HepG2 (cell line): ENCODE measurements around the gene PDK1. TPM values are rescaled to one million over a fixed set of nuclear protein-coding genes. Genes with fewer than 3 reads are reported as not detected.

Source experiments
- ARID2 ChIP-seq: sonication (generic); formaldehyde crosslinking; IDR thresholded peaks from 2 replicates; pipeline ENCODE4 v1.8.1; 2022; ENCODE audit warnings: mild to moderate bottlenecking, missing genetic modification reagents, borderline replicate concordance
- ATRX ChIP-seq: sonication (generic); formaldehyde crosslinking; IDR thresholded peaks from 2 replicates; pipeline ENCODE4 v1.4.0; 2020; ENCODE audit warnings: missing genetic modification reagents, borderline replicate concordance
- CEBPG ChIP-seq: IDR thresholded peaks from 2 replicates; pipeline ENCODE4 v1.6.1; 2016
- JARID2 ChIP-seq: sonication (generic); formaldehyde crosslinking; IDR thresholded peaks from 2 replicates; pipeline ENCODE4 v1.8.1; 2023; ENCODE audit warnings: missing genetic modification reagents, inconsistent platforms; ENCODE audit not compliant: insufficient replicate concordance
- KAT2B ChIP-seq: fragments of 150-350 bp; IDR thresholded peaks from 2 replicates; pipeline ENCODE4 v1.6.1; 2014; ENCODE audit warnings: low read depth, low read length, borderline replicate concordance
- PHF20 ChIP-seq: sonication (generic); formaldehyde crosslinking; IDR thresholded peaks from 2 replicates; pipeline ENCODE4 v1.5.0; 2020; ENCODE audit warnings: mild to moderate bottlenecking, missing genetic modification reagents
- POLR2AphosphoS2 ChIP-seq: IDR thresholded peaks from 2 replicates; pipeline ENCODE4 v1.6.1; 2011; ENCODE audit warnings: low read depth, low read length, improper control_type of control experiment
- RARA ChIP-seq: IDR thresholded peaks from 2 replicates; pipeline ENCODE4 v1.6.1; 2016; ENCODE audit warnings: missing genetic modification reagents, missing compliant biosample characterization
- SYNCRIP ChIP-seq: fragments of 200-400 bp; formaldehyde crosslinking; IDR thresholded peaks from 2 replicates; pipeline ENCODE4 v1.6.1; 2018; ENCODE audit warnings: mild to moderate bottlenecking, low read depth, low read length; ENCODE audit not compliant: insufficient read depth
- ZBTB3 ChIP-seq: sonication (generic); formaldehyde crosslinking; IDR thresholded peaks from 2 replicates; pipeline ENCODE4 v1.4.0; 2020; ENCODE audit warnings: low read depth, mild to moderate bottlenecking, moderate library complexity, missing genetic modification reagents, borderline replicate concordance
- ZBTB38 ChIP-seq: sonication (generic); formaldehyde crosslinking; IDR thresholded peaks from 2 replicates; pipeline ENCODE4 v1.5.1; 2020; ENCODE audit warnings: mild to moderate bottlenecking, missing genetic modification reagents
- ZBTB43 ChIP-seq: sonication (generic); formaldehyde crosslinking; conservative IDR thresholded peaks from 2 replicates; pipeline ENCODE4 v1.4.0; 2020; ENCODE audit warnings: missing genetic modification reagents
- ZBTB8A ChIP-seq: sonication (generic); formaldehyde crosslinking; IDR thresholded peaks from 2 replicates; pipeline ENCODE4 v1.4.0; 2020; ENCODE audit warnings: mild to moderate bottlenecking, low read depth, missing genetic modification reagents, borderline replicate concordance
- ZC3H4 ChIP-seq: sonication (generic); formaldehyde crosslinking; IDR thresholded peaks from 2 replicates; pipeline ENCODE4 v1.4.0; 2020; ENCODE audit warnings: missing genetic modification reagents, borderline replicate concordance
- ZFP82 ChIP-seq: sonication (generic); formaldehyde crosslinking; IDR thresholded peaks from 2 replicates; pipeline ENCODE4 v1.5.1; 2020; ENCODE audit warnings: mild to moderate bottlenecking, missing genetic modification reagents, borderline replicate concordance
- ZNF253 ChIP-seq: sonication (generic); formaldehyde crosslinking; IDR thresholded peaks from 2 replicates; pipeline ENCODE4 v1.8.0; 2022; ENCODE audit warnings: mild to moderate bottlenecking, missing genetic modification reagents, borderline replicate concordance
- ZNF496 ChIP-seq: sonication (generic); formaldehyde crosslinking; IDR thresholded peaks from 2 replicates; pipeline ENCODE4 v1.8.1; 2023; ENCODE audit warnings: mild to moderate bottlenecking, moderate library complexity, missing genetic modification reagents; ENCODE audit not compliant: insufficient replicate concordance
- polyA plus RNA-seq, 8 experiments: library from polyadenylated mRNA; depleted of rRNA in 3 of 8; stranded (reverse) in 7 of 8; unstranded in 1 of 8; fragments of >200 nt; fragmentation: Illumina TruSeq in 4 of 8; extraction: Trizol in 4 of 8; gene quantifications; 2 replicates each; pipeline versions ENCODE4 v1.2.1 to v1.2.3, GENCODE V29; 2011 to 2016; ENCODE audit warnings: low read depth in 4 of 8, missing spikeins in 1 of 8, mixed read lengths in 1 of 8; ENCODE audit not compliant: insufficient read depth in 1 of 8
- total RNA-seq, 5 experiments: library from RNA; depleted of rRNA; stranded (reverse); fragments of >200 nt; fragmentation: Illumina TruSeq; extraction: Trizol; gene quantifications; 2 replicates each; pipeline ENCODE4 v1.2.3, GENCODE V29; 2016; ENCODE audit warnings: low read depth in 1 of 5
- TF ChIP-seq, protein P1 (sequence below): sonication (generic); formaldehyde crosslinking; IDR thresholded peaks from 2 replicates; pipeline ENCODE4 v1.5.0; 2020; ENCODE audit warnings: mild to moderate bottlenecking, missing genetic modification reagents
- TF ChIP-seq, protein P2 (sequence below): sonication (generic); formaldehyde crosslinking; IDR thresholded peaks from 2 replicates; pipeline ENCODE4 v1.5.1; 2020; ENCODE audit warnings: missing genetic modification reagents, mild to moderate bottlenecking, borderline replicate concordance
- TF ChIP-seq, protein P3 (sequence below): sonication (generic); formaldehyde crosslinking; IDR thresholded peaks from 2 replicates; pipeline ENCODE4 v1.8.0; 2022; ENCODE audit warnings: missing genetic modification reagents, mild to moderate bottlenecking, inconsistent platforms, borderline replicate concordance

Gene PDK1
- total and polyA plus RNA-seq, 2 of the 13 experiments (the other 11 are each of a cell fraction or from before 2014, with no cell fraction given) = 11.9 to 96.9 TPM

- TF ChIP-seq POLR2AphosphoS2 = peak; percentile 80; the same call in 1 of the 2 replicates
- TF ChIP-seq ZNF253 (CRISPR knock-in tag) = peak; percentile 52; the same call in 1 of the 2 replicates
- no peak for TF ChIP-seq ZNF496 (CRISPR knock-in tag)
- TF ChIP-seq ZBTB8A (CRISPR knock-in tag) = no peak; the same call in 1 of the 2 replicates
- TF ChIP-seq CEBPG = peak; percentile 89
- no peak for TF ChIP-seq SYNCRIP
- TF ChIP-seq PHF20 (CRISPR knock-in tag) = peak; percentile 63
- no peak for TF ChIP-seq KAT2B
- peak; percentile 46; the same call in 1 of the 2 replicates for TF ChIP-seq ZBTB38 (CRISPR knock-in tag)
- TF ChIP-seq, protein P1, sequence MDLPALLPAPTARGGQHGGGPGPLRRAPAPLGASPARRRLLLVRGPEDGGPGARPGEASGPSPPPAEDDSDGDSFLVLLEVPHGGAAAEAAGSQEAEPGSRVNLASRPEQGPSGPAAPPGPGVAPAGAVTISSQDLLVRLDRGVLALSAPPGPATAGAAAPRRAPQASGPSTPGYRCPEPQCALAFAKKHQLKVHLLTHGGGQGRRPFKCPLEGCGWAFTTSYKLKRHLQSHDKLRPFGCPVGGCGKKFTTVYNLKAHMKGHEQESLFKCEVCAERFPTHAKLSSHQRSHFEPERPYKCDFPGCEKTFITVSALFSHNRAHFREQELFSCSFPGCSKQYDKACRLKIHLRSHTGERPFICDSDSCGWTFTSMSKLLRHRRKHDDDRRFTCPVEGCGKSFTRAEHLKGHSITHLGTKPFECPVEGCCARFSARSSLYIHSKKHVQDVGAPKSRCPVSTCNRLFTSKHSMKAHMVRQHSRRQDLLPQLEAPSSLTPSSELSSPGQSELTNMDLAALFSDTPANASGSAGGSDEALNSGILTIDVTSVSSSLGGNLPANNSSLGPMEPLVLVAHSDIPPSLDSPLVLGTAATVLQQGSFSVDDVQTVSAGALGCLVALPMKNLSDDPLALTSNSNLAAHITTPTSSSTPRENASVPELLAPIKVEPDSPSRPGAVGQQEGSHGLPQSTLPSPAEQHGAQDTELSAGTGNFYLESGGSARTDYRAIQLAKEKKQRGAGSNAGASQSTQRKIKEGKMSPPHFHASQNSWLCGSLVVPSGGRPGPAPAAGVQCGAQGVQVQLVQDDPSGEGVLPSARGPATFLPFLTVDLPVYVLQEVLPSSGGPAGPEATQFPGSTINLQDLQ (CRISPR knock-in tag) = 0 out of 2 replicates have a peak, but pooled peaks have one; percentile 93
- TF ChIP-seq, protein P2, sequence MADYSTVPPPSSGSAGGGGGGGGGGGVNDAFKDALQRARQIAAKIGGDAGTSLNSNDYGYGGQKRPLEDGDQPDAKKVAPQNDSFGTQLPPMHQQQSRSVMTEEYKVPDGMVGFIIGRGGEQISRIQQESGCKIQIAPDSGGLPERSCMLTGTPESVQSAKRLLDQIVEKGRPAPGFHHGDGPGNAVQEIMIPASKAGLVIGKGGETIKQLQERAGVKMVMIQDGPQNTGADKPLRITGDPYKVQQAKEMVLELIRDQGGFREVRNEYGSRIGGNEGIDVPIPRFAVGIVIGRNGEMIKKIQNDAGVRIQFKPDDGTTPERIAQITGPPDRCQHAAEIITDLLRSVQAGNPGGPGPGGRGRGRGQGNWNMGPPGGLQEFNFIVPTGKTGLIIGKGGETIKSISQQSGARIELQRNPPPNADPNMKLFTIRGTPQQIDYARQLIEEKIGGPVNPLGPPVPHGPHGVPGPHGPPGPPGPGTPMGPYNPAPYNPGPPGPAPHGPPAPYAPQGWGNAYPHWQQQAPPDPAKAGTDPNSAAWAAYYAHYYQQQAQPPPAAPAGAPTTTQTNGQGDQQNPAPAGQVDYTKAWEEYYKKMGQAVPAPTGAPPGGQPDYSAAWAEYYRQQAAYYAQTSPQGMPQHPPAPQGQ (CRISPR knock-in tag) = no peak
- peak; percentile 72 for TF ChIP-seq RARA (CRISPR knock-in tag)
- TF ChIP-seq ATRX (CRISPR knock-in tag) = no peak
- TF ChIP-seq ZFP82 (CRISPR knock-in tag) = 0 out of 2 replicates have a peak, but pooled peaks have one; percentile 59
- TF ChIP-seq ZBTB43 (CRISPR knock-in tag) = no peak
- peak; percentile 78 for TF ChIP-seq JARID2 (CRISPR knock-in tag)
- no peak for TF ChIP-seq ZBTB3 (CRISPR knock-in tag)
- TF ChIP-seq, protein P3, sequence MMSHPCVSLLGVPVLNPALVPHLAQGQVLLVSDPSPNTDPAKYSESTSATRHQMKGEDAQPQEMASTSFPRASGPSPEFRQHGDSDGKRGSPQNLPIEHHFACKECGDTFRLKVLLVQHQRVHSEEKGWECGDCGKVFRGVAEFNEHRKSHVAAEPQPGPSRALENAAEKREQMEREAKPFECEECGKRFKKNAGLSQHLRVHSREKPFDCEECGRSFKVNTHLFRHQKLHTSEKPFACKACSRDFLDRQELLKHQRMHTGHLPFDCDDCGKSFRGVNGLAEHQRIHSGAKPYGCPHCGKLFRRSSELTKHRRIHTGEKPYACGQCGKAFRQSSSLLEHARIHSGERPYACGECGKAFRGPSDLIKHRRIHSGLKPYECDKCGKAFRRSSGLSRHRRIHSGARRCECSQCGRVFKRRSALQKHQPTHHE (CRISPR knock-in tag) = 0 out of 2 replicates have a peak, but pooled peaks have one; percentile 82
- peak; percentile 83; the same call in 1 of the 2 replicates for TF ChIP-seq ZC3H4
- peak; percentile 95 for TF ChIP-seq ARID2 (CRISPR knock-in tag)
These were observed at the start of gene PDK1 (continued) for GRCh38 chr2:172555522-172556283.
